HepG2 (cell line): Measurements from ENCODE around the gene APC2. TPM values are rescaled to one million over a fixed set of nuclear protein-coding genes. Genes with fewer than 3 reads are reported as not detected.

Source experiments
- ATAC-seq: fragments of 200-7000 bp; cut with Tn5 transposase; 3 replicates; pipeline ENCODE4 v1.9.1; 2020; ENCODE audit warnings: mild to moderate bottlenecking, moderate library complexity
- BruUV-seq: library from RNA; stranded (reverse); fragments of 400-500 nt; replicated peaks from 2 replicates; lab custom pipeline; 2021; lab: Mats Ljungman, UMichigan
- CTCF ChIA-PET: fragments of 300-600 bp; formaldehyde crosslinking; extraction: SDS; loops from one replicate; lab custom pipeline; 2021; ENCODE audit warnings: low total read pairs, inconsistent platforms, low intra/inter-chr PET ratio; lab: Yijun Ruan, JAX
- POLR2A ChIA-PET: fragments of 350-600 bp; sonication (Branson Sonifier 250); formaldehyde crosslinking; loops from one replicate; lab custom pipeline; 2020; ENCODE audit warnings: antibody characterized with exemption, inconsistent platforms; lab: Yijun Ruan, JAX
- DNase-seq: peaks from one replicate; pipeline ENCODE4 v3.0.0-alpha.2; 2015; ENCODE audit warnings: low spot score
- FAIRE-seq: peaks from 3 replicates; lab custom pipeline; 2011; peaks lifted over from hg19 to GRCh38; lab: Jason Lieb, UNC
- H2AFZ ChIP-seq: one replicate; pipeline ENCODE4 v1.6.1; 2011; ENCODE audit warnings: low read length, inconsistent platforms
- H3K27ac ChIP-seq: fragments of 300-600 bp; 3 replicates; pipeline ENCODE4 v1.8.0; 2011; ENCODE audit warnings: mixed run types, mild to moderate bottlenecking, mixed read lengths, low read length, inconsistent platforms; ENCODE audit not compliant: insufficient read depth; ENCODE audit errors: extremely low read length
- H3K27me3 ChIP-seq, 2 experiments: fragments of 200-600 bp in 1 of 2; 2 replicates in 1 of 2; 3 replicates in 1 of 2; pipeline versions ENCODE4 v1.6.0 to v1.8.0; 2011; ENCODE audit warnings: low read length in 2 of 2, mild to moderate bottlenecking in 2 of 2, moderate library complexity in 2 of 2, inconsistent platforms in 1 of 2; ENCODE audit not compliant: insufficient read depth in 2 of 2, control insufficient read depth in 1 of 2
- H3K36me3 ChIP-seq, 2 experiments: fragments of 200-600 bp in 1 of 2; replicated peaks in 1 of 2; 2 replicates in 1 of 2; 3 replicates in 1 of 2; pipeline versions ENCODE4 v1.5.1 to v1.8.0; 2011; ENCODE audit warnings: low read length in 2 of 2, inconsistent platforms in 1 of 2; ENCODE audit not compliant: insufficient read depth in 2 of 2, control insufficient read depth in 1 of 2
- H3K4me1 ChIP-seq: 2 replicates; pipeline ENCODE4 v1.5.1; 2012; ENCODE audit warnings: low read length, inconsistent platforms; ENCODE audit not compliant: insufficient read depth
- H3K4me2 ChIP-seq: 2 replicates; pipeline ENCODE4 v1.6.0; 2011; ENCODE audit warnings: low read depth, low read length, inconsistent platforms
- H3K4me3 ChIP-seq, 3 experiments: fragments of 200-600 bp in 1 of 3; sonication (generic), shearing (Covaris generic) in 1 of 3; replicated peaks in 1 of 3; 2 replicates each; pipeline ENCODE4 v1.5.1; 2011 to 2016; ENCODE audit warnings: low read length in 3 of 3, inconsistent platforms in 2 of 3, low read depth in 2 of 3, mild to moderate bottlenecking in 2 of 3, control low read depth in 1 of 3, mixed read lengths in 1 of 3; ENCODE audit not compliant: insufficient read depth in 1 of 3
- H3K79me2 ChIP-seq: one replicate; pipeline ENCODE4 v1.6.1; 2011; ENCODE audit warnings: low read length, inconsistent platforms; ENCODE audit not compliant: insufficient read depth
- H3K9ac ChIP-seq: 2 replicates; pipeline ENCODE4 v1.6.0; 2011; ENCODE audit warnings: mild to moderate bottlenecking, low read depth, low read length, inconsistent platforms; ENCODE audit not compliant: insufficient read depth
- H3K9me3 ChIP-seq: 2 replicates; pipeline ENCODE4 v1.5.1; 2012; ENCODE audit warnings: mild to moderate bottlenecking, low read length
- H4K20me1 ChIP-seq: 2 replicates; pipeline ENCODE4 v1.6.0; 2011; ENCODE audit warnings: inconsistent platforms, mild to moderate bottlenecking, low read length, moderate library complexity; ENCODE audit not compliant: insufficient read depth
- AGO2 ChIP-seq: fragments of 200-400 bp; formaldehyde crosslinking; optimal IDR thresholded peaks from 2 replicates; pipeline ENCODE3; 2017; ENCODE audit warnings: mild to moderate bottlenecking, low read depth, low read length, moderate library complexity
- CCDC6 ChIP-seq: sonication (generic); formaldehyde crosslinking; IDR thresholded peaks from 2 replicates; pipeline ENCODE4 v1.8.1; 2022; ENCODE audit warnings: mild to moderate bottlenecking, missing genetic modification reagents, moderate library complexity
- CHCHD3 ChIP-seq: sonication (generic); formaldehyde crosslinking; IDR thresholded peaks from 2 replicates; pipeline ENCODE4 v1.8.0; 2022; ENCODE audit warnings: mild to moderate bottlenecking, missing genetic modification reagents, moderate library complexity
- FOSL1 ChIP-seq: sonication (generic); formaldehyde crosslinking; IDR thresholded peaks from 2 replicates; pipeline ENCODE4 v1.9.0; 2021; ENCODE audit warnings: missing genetic modification reagents, borderline replicate concordance
- GATAD2A ChIP-seq: IDR thresholded peaks from 2 replicates; pipeline ENCODE4 v1.6.1; 2016
- RBFOX2 ChIP-seq: fragments of 200-400 bp; formaldehyde crosslinking; IDR thresholded peaks from 2 replicates; pipeline ENCODE4 v1.6.1; 2017; ENCODE audit warnings: low read depth, mild to moderate bottlenecking, low read length
- RBM22 ChIP-seq: fragments of 200-400 bp; formaldehyde crosslinking; optimal IDR thresholded peaks from 2 replicates; pipeline ENCODE3; 2017; ENCODE audit warnings: mild to moderate bottlenecking, low read length, moderate library complexity
- SAFB2 ChIP-seq: sonication (generic); formaldehyde crosslinking; IDR thresholded peaks from 2 replicates; pipeline ENCODE4 v1.5.1; 2020; ENCODE audit warnings: missing genetic modification reagents, low read depth, mild to moderate bottlenecking, borderline replicate concordance
- SRSF4 ChIP-seq: fragments of 200-400 bp; formaldehyde crosslinking; IDR thresholded peaks from one replicate; pipeline ENCODE4 v1.6.1; 2018; ENCODE audit warnings: mild to moderate bottlenecking, low read depth, low read length, moderate library complexity; ENCODE audit not compliant: poor library complexity, severe bottlenecking
- ZNF207 ChIP-seq: fragments of 450-650 bp; IDR thresholded peaks from 2 replicates; pipeline ENCODE4 v1.6.1; 2016; ENCODE audit warnings: antibody characterized with exemption, borderline replicate concordance
- ZNF280B ChIP-seq: sonication (generic); formaldehyde crosslinking; IDR thresholded peaks from 2 replicates; pipeline ENCODE4 v1.5.0; 2020; ENCODE audit warnings: missing genetic modification reagents, mild to moderate bottlenecking, borderline replicate concordance
- ZNF317 ChIP-seq: sonication (generic); formaldehyde crosslinking; IDR thresholded peaks from 2 replicates; pipeline ENCODE4 v1.5.0; 2020; ENCODE audit warnings: mild to moderate bottlenecking, missing genetic modification reagents
- ZNF547 ChIP-seq: sonication (generic); formaldehyde crosslinking; IDR thresholded peaks from 2 replicates; pipeline ENCODE4 v1.5.1; 2020; ENCODE audit warnings: mild to moderate bottlenecking, missing genetic modification reagents
- ZNF772 ChIP-seq: sonication (generic); formaldehyde crosslinking; IDR thresholded peaks from 2 replicates; pipeline ENCODE4 v1.5.0; 2020; ENCODE audit warnings: mild to moderate bottlenecking, missing genetic modification reagents
- WGBS: methylation state at CpG from one replicate; pipeline ENCODE4 v1.1.6; 2017; ENCODE audit warnings: low lambda C conversion rate; 5-methylcytosine and 5-hydroxymethylcytosine counted together
- in situ Hi-C: cut with HindIII; loops from 2 replicates; pipeline ENCODE4 v1.10.0; 2017; ENCODE audit warnings: low pct_unique_long_range_greater_than_20kb; ENCODE audit not compliant: extremely low pct_ligation_motif_present
- intact Hi-C: fragments of 100-400 bp; cut with micrococcal nuclease; formaldehyde crosslinking; loops from one replicate; pipeline ENCODE4 v1.10.0; 2022; ENCODE audit not compliant: unreplicated experiment
- polyA plus RNA-seq, 8 experiments: library from polyadenylated mRNA; depleted of rRNA in 3 of 8; stranded (reverse) in 7 of 8; unstranded in 1 of 8; fragments of >200 nt; fragmentation: Illumina TruSeq in 4 of 8; extraction: Trizol in 4 of 8; gene quantifications; 2 replicates each; pipeline versions ENCODE4 v1.2.1 to v1.2.3, GENCODE V29; 2011 to 2016; ENCODE audit warnings: low read depth in 4 of 8, missing spikeins in 1 of 8, mixed read lengths in 1 of 8; ENCODE audit not compliant: insufficient read depth in 1 of 8
- total RNA-seq, 5 experiments: library from RNA; depleted of rRNA; stranded (reverse); fragments of >200 nt; fragmentation: Illumina TruSeq; extraction: Trizol; gene quantifications; 2 replicates each; pipeline ENCODE4 v1.2.3, GENCODE V29; 2016; ENCODE audit warnings: low read depth in 1 of 5
- TF ChIP-seq, protein P1 (sequence below): IDR thresholded peaks from 2 replicates; pipeline ENCODE4 v1.6.1; 2012; ENCODE audit warnings: low read depth, low read length, improper control_type of control experiment
- TF ChIP-seq, protein P2 (sequence below): sonication (generic); formaldehyde crosslinking; IDR thresholded peaks from 2 replicates; pipeline ENCODE4 v1.5.1; 2020; ENCODE audit warnings: missing genetic modification reagents, mild to moderate bottlenecking, borderline replicate concordance

Gene APC2
- total and polyA plus RNA-seq, 2 of the 13 experiments (the other 11 are each of a cell fraction or from before 2014, with no cell fraction given) = 0.08 to 0.22 TPM

DNA sequence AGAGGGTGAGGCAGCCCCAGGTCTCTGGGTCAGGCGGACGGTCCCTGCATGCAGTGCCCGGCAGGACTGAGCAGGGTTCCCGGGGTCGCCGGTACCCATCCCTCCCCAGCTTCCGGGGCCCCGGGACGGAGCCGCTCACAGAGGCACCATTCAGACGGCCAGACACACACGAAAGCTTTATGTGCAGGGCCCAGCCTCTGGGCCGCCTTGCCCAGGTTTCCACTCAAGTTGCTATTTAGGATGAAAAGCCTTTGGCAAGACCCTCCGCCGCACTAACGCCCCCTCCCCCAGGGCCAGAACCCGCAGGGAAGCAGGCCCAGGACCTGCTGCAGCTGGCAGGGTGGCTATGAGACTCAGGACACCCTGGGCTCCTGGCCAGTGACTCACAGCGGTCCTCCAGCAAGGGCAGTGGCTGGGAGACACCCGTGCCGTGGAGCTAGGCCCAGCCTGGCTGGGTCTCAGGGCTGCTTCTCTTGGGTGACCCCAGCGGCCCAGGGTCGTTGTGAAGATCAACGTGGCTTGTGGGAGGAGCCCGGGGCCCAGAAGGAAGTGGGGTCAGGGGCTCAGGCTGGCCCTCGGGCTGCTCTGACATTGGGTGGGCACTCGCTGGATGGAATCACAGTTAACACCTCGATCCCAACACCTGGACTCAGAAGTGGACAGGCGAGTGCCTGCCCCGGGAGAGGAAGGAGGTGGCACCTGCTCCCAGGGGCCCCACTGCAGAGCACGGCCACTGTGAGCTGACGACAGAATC, 24.3 kb downstream of the APC2 start:
- 97% methylated on average over 8 of the region's 31 CpGs for WGBS
- CTCF ChIA-PET = no interaction called here
- no TSS peak for BruUV-seq

More for the DNA sequence above, 24.3 kb downstream of the APC2 start:
- DNase-seq (no peak), ATAC-seq (no peak), FAIRE-seq (no peak)
- TF ChIP-seq ZNF772 (no peak), CHCHD3 (CRISPR knock-in tag) (no peak), FOSL1 (no peak), SRSF4 (no peak), RBM22 (peak; percentile 35), CCDC6 (CRISPR knock-in tag) (no peak), AGO2 (peak; percentile 76), ZNF207 (no peak), ZNF280B (CRISPR knock-in tag) (no peak), ZNF317 (CRISPR knock-in tag) (no peak), GATAD2A (CRISPR knock-in tag) (no peak), ZNF547 (CRISPR knock-in tag) (no peak), SAFB2 (CRISPR knock-in tag) (no peak), RBFOX2 (peak; percentile 26; the same call in 1 of the 2 replicates)
- TF ChIP-seq, protein P1, sequence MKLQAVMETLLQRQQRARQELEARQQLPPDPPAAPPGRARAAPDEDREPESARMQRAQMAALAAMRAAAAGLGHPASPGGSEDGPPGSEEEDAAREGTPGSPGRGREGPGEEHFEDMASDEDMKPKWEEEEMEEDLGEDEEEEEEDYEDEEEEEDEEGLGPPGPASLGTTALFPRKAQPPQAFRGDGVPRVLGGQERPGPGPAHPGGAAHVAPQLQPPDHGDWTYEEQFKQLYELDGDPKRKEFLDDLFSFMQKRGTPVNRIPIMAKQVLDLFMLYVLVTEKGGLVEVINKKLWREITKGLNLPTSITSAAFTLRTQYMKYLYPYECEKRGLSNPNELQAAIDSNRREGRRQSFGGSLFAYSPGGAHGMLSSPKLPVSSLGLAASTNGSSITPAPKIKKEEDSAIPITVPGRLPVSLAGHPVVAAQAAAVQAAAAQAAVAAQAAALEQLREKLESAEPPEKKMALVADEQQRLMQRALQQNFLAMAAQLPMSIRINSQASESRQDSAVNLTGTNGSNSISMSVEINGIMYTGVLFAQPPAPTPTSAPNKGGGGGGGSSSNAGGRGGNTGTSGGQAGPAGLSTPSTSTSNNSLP = no peak
- TF ChIP-seq, protein P2, sequence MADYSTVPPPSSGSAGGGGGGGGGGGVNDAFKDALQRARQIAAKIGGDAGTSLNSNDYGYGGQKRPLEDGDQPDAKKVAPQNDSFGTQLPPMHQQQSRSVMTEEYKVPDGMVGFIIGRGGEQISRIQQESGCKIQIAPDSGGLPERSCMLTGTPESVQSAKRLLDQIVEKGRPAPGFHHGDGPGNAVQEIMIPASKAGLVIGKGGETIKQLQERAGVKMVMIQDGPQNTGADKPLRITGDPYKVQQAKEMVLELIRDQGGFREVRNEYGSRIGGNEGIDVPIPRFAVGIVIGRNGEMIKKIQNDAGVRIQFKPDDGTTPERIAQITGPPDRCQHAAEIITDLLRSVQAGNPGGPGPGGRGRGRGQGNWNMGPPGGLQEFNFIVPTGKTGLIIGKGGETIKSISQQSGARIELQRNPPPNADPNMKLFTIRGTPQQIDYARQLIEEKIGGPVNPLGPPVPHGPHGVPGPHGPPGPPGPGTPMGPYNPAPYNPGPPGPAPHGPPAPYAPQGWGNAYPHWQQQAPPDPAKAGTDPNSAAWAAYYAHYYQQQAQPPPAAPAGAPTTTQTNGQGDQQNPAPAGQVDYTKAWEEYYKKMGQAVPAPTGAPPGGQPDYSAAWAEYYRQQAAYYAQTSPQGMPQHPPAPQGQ = no peak
- no peak overlapping the region for H3K27ac ChIP-seq
- peaks cover 40% of the 10 kb centered on the region for H3K4me1 ChIP-seq
- H3K9me3 ChIP-seq = no peaks in the 10 kb centered on the region
- H3K4me2 ChIP-seq = no peak overlapping the region
- peaks cover 16% of the 10 kb centered on the region for H3K79me2 ChIP-seq
- in situ Hi-C loops = no loop called here
- H2AFZ ChIP-seq = no peak overlapping the region
- POLR2A ChIA-PET = interaction anchor here (1.3 kb wide), 1 partner anchor 19 kb away, joined by 3 read pairs; no protein-coding TSS in a partner anchor
- peaks cover 15% of the 10 kb centered on the region for H4K20me1 ChIP-seq
- no peak overlapping the region for H3K4me3 ChIP-seq
- no peaks in the 10 kb centered on the region for H3K27me3 ChIP-seq
- intact Hi-C loops = no loop called here
- H3K9ac ChIP-seq = no peak overlapping the region
- H3K36me3 ChIP-seq = peaks cover 2 to 8% of the 10 kb centered on the region in 2 experiments; a peak in 3 of 5 replicates
